CD8-positive, alpha-beta memory T cell (primary cell): Measurements from ENCODE around the gene CREB5. TPM values are rescaled to one million over a fixed set of nuclear protein-coding genes. Genes with fewer than 3 reads are reported as not detected.

Experiments
- CTCF ChIA-PET: fragments of 350-600 bp; sonication (Branson Sonifier 250); formaldehyde crosslinking; loops from one replicate; lab custom pipeline; 2021; ENCODE audit warnings: antibody characterized with exemption; lab: Charles Lee
- POLR2A ChIA-PET: fragments of 350-600 bp; sonication (Branson Sonifier 250); formaldehyde crosslinking; loops from one replicate; lab custom pipeline; 2021; ENCODE audit warnings: antibody characterized with exemption; lab: Charles Lee
- DNase-seq, 5 donors: peaks; one replicate each; pipeline versions ENCODE4 v3.0.0 to v3.0.0-alpha.2; 2020 to 2022; ENCODE audit warnings: mixed read lengths in 1 of 5
- H3K27ac ChIP-seq: one replicate; pipeline ENCODE4 v1.7.0; 2013; ENCODE audit warnings: low read depth, mild to moderate bottlenecking, low read length, moderate library complexity
- H3K27me3 ChIP-seq: 2 replicates; pipeline ENCODE4 v1.7.0; 2013; ENCODE audit warnings: low read length, mild to moderate bottlenecking; ENCODE audit not compliant: insufficient read depth, poor library complexity, severe bottlenecking
- H3K36me3 ChIP-seq: 2 replicates; pipeline ENCODE4 v1.7.0; 2013; ENCODE audit warnings: mild to moderate bottlenecking, low read length, moderate library complexity; ENCODE audit not compliant: insufficient read depth
- H3K4me1 ChIP-seq: 2 replicates; pipeline ENCODE4 v1.7.0; 2013; ENCODE audit warnings: mild to moderate bottlenecking, low read length, moderate library complexity; ENCODE audit not compliant: insufficient read depth
- H3K4me3 ChIP-seq: 2 replicates; pipeline ENCODE4 v1.7.0; 2013; ENCODE audit warnings: mild to moderate bottlenecking, low read length
- H3K9me3 ChIP-seq: 2 replicates; pipeline ENCODE4 v1.7.0; 2013; ENCODE audit warnings: mild to moderate bottlenecking, low read length
- H3K27ac Mint-ChIP-seq, 8 donors: one replicate each; pipeline ENCODE4 v1.8.0; 2020 to 2021; ENCODE audit warnings: mixed read lengths in 8 of 8, mild to moderate bottlenecking in 6 of 8, inconsistent platforms in 3 of 8, moderate library complexity in 3 of 8
- H3K27me3 Mint-ChIP-seq, 2 donors: one replicate each; pipeline ENCODE4 v1.8.0; 2020 to 2021; ENCODE audit warnings: mixed read lengths in 2 of 2, mild to moderate bottlenecking in 1 of 2, moderate library complexity in 1 of 2
- H3K36me3 Mint-ChIP-seq, 3 donors: one replicate each; pipeline ENCODE4 v1.8.0; 2020 to 2021; ENCODE audit warnings: mixed read lengths in 3 of 3, inconsistent platforms in 1 of 3, mild to moderate bottlenecking in 1 of 3
- H3K4me1 Mint-ChIP-seq, 3 donors: one replicate each; pipeline ENCODE4 v1.8.0; 2020 to 2021; ENCODE audit warnings: mixed read lengths in 3 of 3, inconsistent platforms in 1 of 3, mild to moderate bottlenecking in 1 of 3
- H3K4me3 Mint-ChIP-seq, 7 donors: one replicate each; pipeline ENCODE4 v1.8.0; 2020 to 2021; ENCODE audit warnings: mixed read lengths in 7 of 7, mild to moderate bottlenecking in 6 of 7, moderate library complexity in 4 of 7, inconsistent platforms in 2 of 7
- H3K9me3 Mint-ChIP-seq, 5 donors: one replicate each; pipeline ENCODE4 v1.8.0; 2020 to 2022; ENCODE audit warnings: mixed read lengths in 5 of 5, mild to moderate bottlenecking in 3 of 5, moderate library complexity in 2 of 5, inconsistent platforms in 1 of 5
- polyA plus RNA-seq: library from polyadenylated mRNA; unstranded; fragments of 300-500 nt; fragmentation: Illumina TruSeq; gene quantifications from one replicate; pipeline ENCODE4 v1.2.3, GENCODE V29; 2021
- total RNA-seq, 2 experiments: library from RNA; stranded (reverse); gene quantifications; one replicate each; pipeline ENCODE4 v1.2.3, GENCODE V29; 2021

The CREB5 gene
- total and polyA plus RNA-seq, 3 experiments from 2014 or later = not detected

DNA sequence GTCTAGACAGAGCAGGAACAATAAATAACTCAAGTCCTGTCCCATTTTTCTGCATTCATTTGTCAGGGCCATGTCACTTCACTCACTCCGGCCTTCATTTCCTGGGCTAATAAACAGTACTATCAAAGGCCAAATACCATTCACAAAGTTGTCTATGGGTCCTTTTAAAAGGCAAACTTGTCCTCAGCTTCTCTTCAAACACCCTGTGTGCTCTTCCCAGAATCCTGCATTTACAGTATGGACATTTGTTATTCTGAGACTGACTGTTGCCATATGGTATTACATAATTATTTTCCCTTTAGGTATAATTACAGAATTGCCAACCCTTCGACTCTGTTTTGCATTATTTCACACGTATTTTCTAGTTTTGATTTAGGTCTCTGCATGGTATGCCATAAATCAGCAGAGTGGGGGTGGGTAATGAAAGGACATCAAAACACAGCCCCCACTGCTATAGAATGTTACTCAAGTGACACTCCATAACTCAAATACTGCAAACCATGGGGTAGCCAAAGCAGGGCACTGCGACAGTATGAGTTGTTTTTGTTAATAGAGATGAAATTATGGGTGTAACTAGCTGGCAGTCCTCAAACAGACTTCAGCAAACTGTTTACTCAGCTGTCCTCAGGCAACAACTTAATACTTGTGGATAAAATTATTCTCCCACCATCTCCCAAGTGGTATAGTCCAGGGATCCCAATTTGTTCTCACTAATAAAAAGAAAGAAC is 362.1 kb downstream of the CREB5 start:
- CTCF ChIA-PET = no interaction called here
- H3K4me3 Mint-ChIP-seq = no peak overlapping the region
- peaks cover under 1 to 10% of the 10 kb centered on the region in 2 donors for H3K27me3 Mint-ChIP-seq
- POLR2A ChIA-PET = no interaction called here
- Histone ChIP-seq H3K27ac (no peak overlapping the region), H3K4me1 (no peaks in the 10 kb centered on the region), H3K36me3 (no peaks in the 10 kb centered on the region), H3K27me3 (no peaks in the 10 kb centered on the region), H3K9me3 (no peaks in the 10 kb centered on the region), H3K4me3 (no peak overlapping the region)
- peaks cover 0 to 4% (median 0%) of the 10 kb centered on the region in 5 donors for H3K9me3 Mint-ChIP-seq
- DNase-seq = no peak
- no peak overlapping the region for H3K27ac Mint-ChIP-seq
- no peaks in the 10 kb centered on the region for H3K36me3 Mint-ChIP-seq
- H3K4me1 Mint-ChIP-seq = no peaks in the 10 kb centered on the region

DNA sequence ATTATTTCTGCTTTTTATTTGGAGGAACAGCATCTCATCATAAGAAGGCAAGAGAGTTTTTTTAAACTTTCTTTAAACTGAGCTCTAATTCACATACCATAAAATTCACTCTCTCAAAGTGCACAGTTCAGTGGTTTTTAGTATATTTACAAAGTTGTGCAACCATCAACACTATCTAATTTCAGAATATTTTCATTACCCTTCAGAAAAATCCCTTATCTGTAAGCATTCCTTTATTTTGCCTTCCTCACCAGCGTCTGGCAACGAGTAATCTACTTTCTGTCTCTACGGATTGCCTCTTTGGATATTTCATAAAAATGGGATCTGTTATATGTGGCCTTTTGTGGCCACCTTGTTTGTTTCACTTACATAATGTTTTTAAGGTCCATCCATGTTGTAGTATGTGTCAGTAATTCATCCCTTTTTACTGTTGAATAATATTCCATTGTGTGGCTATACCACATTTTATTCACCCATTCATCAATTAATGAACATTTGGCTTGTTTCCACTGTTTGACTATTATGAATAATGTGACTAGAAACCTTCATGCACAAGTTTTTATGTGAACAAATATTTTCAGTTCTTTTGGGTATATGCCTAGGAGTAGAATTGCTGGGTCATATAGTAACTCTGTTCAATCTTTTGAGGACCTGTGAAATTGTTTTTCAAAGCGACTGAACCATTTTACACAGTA is 364.3 kb downstream of the CREB5 start:
- POLR2A ChIA-PET = no interaction called here

DNA sequence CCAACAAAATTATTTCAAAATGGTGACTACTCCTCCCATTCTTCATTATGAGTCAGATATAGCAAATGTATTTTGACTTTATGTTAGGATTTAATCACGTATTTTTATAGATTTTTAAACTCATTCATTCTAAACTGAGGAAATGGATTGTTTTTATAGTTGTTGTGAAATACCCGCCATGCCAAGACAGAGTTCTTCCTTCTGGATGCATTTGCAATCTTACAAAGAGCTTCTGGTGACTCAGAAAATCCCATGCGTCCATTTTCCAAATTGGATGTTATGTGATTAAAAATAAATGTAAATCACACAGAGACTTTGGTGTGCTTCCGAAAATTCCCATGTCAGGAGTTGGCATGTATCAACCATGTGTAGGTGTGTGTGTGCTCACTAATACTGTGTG is 366.5 kb downstream of the CREB5 start:
- ChIA-PET CTCF (no interaction called here), POLR2A (no interaction called here)

More for the DNA sequence above, 364.3 kb downstream of the CREB5 start:
- H3K27ac Mint-ChIP-seq = no peak overlapping the region
- CTCF ChIA-PET = interaction anchor here (0.7 kb wide), 1 partner anchor 19 kb away, joined by 3 read pairs; no protein-coding TSS in a partner anchor
- no peak overlapping the region for H3K27ac ChIP-seq
- H3K4me1 ChIP-seq = no peaks in the 10 kb centered on the region
- H3K27me3 Mint-ChIP-seq = peaks cover 7% of the 10 kb centered on the region in 2 donors
- H3K9me3 ChIP-seq = no peaks in the 10 kb centered on the region
- no peaks in the 10 kb centered on the region for H3K36me3 Mint-ChIP-seq
- no peaks in the 10 kb centered on the region for H3K36me3 ChIP-seq
- H3K27me3 ChIP-seq = no peaks in the 10 kb centered on the region
- peaks cover 0 to 3% (median 0%) of the 10 kb centered on the region in 5 donors for H3K9me3 Mint-ChIP-seq
- no peak overlapping the region for H3K4me3 Mint-ChIP-seq
- no peak overlapping the region for H3K4me3 ChIP-seq
- DNase-seq = no peak
- no peaks in the 10 kb centered on the region for H3K4me1 Mint-ChIP-seq

DNA sequence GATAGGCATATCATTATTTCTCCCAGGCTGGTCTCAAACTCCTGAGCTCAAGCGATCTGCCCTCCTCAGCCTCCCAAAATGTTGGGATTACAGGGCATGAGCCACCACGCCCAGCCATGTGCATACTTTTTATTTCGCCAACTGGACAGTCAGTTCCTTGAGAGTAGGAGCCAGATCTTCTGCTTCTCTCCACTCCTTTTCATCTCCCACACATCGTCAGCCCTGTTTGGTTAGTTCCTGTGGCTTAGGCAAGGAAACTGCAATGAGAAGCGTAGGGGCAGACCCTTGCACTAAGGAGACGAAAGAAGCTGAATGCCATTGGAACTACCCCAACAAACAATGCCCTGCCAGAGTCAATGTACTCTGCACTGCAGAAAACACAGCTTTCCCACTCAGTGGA is 367.6 kb downstream of the CREB5 start:
- ChIA-PET CTCF (no interaction called here), POLR2A (no interaction called here)
- no peak overlapping the region for H3K4me3 ChIP-seq
- no peak overlapping the region for H3K27ac Mint-ChIP-seq
- no peaks in the 10 kb centered on the region for H3K4me1 ChIP-seq
- H3K4me1 Mint-ChIP-seq = no peaks in the 10 kb centered on the region
- H3K27ac ChIP-seq = no peak overlapping the region
- no peak overlapping the region for H3K4me3 Mint-ChIP-seq
- no peaks in the 10 kb centered on the region for H3K27me3 ChIP-seq
- H3K9me3 ChIP-seq = no peaks in the 10 kb centered on the region
- H3K36me3 ChIP-seq = no peaks in the 10 kb centered on the region
- no peak for DNase-seq
- H3K36me3 Mint-ChIP-seq = no peaks in the 10 kb centered on the region
- no peaks in the 10 kb centered on the region for H3K9me3 Mint-ChIP-seq
- peaks cover 7% of the 10 kb centered on the region in 2 donors for H3K27me3 Mint-ChIP-seq

More for the DNA sequence above, 366.5 kb downstream of the CREB5 start:
- H3K27ac Mint-ChIP-seq = no peak overlapping the region
- no peaks in the 10 kb centered on the region for H3K27me3 ChIP-seq
- no peak for DNase-seq
- no peaks in the 10 kb centered on the region for H3K9me3 ChIP-seq
- no peaks in the 10 kb centered on the region for H3K9me3 Mint-ChIP-seq
- H3K36me3 Mint-ChIP-seq = no peaks in the 10 kb centered on the region
- H3K27me3 Mint-ChIP-seq = peaks cover 7% of the 10 kb centered on the region in 2 donors
- H3K4me3 ChIP-seq = no peak overlapping the region
- no peak overlapping the region for H3K4me3 Mint-ChIP-seq
- H3K27ac ChIP-seq = no peak overlapping the region
- H3K4me1 ChIP-seq = no peaks in the 10 kb centered on the region
- no peaks in the 10 kb centered on the region for H3K4me1 Mint-ChIP-seq
- H3K36me3 ChIP-seq = no peaks in the 10 kb centered on the region

DNA sequence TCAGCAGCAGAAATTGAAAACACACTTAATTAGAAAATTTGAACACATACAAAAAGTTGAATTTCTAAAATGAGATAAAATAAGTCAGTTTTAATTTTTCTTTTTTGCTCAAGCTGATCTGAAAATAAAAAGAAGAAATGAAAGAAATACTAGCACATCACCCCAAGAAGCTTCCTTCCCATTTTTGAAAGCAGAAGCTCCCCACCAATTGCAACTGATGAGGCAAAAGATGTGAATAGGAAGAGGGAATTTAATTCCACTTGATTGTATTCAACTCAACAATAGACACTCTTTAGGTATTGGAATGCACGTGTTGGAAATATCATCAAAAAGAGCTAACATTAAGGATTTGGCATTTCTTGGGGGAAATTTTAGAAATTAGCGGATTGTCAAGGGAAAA is 370.0 kb downstream of the CREB5 start:
- Histone ChIP-seq H3K4me3 (no peak overlapping the region), H3K27me3 (no peaks in the 10 kb centered on the region), H3K4me1 (no peaks in the 10 kb centered on the region), H3K27ac (no peak overlapping the region), H3K9me3 (no peaks in the 10 kb centered on the region), H3K36me3 (no peaks in the 10 kb centered on the region)
- H3K9me3 Mint-ChIP-seq = peaks cover 0 to 5% (median 0%) of the 10 kb centered on the region in 5 donors
- peaks cover 5 to 7% of the 10 kb centered on the region in 2 donors for H3K27me3 Mint-ChIP-seq
- DNase-seq = no peak
- no peaks in the 10 kb centered on the region for H3K4me1 Mint-ChIP-seq
- H3K36me3 Mint-ChIP-seq = no peaks in the 10 kb centered on the region
- POLR2A ChIA-PET = no interaction called here
- no peak overlapping the region for H3K27ac Mint-ChIP-seq
- H3K4me3 Mint-ChIP-seq = no peak overlapping the region
- CTCF ChIA-PET = no interaction called here

DNA sequence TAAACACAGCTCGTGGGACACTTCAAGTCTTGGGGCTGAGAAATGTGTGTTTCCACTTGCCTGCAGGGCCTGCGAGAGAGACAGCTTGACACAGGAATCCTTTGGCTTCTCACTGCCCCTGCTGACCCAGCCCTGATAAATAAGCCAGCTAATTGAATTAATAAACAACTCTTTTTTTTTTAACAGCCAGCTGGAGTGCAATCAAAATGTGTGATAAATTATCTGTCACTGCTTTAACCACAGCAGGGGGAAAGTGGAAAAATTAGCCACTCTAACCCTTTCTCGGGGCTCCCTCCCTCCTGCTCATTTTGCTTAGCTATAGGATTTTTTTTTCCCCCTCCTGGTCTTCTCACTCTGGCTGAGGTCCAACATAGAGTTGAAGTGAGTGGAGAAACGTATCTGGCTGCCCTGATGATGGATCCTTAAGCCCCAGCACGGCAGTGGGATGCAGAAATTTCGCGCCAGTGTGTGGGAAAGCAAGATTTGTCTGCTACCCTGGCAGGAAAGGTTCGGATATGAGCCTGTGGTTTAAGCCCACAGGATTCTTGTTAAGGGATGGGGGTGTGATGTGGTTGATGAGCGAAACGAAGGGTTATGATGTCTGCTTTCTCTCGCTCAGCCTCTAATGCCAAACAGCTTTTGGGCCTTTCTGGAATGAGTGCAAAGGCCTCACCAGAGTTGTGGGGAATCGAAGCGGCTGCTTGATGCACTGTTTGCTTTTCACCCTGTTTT is 372.0 kb downstream of the CREB5 start:
- Mint-ChIP-seq H3K4me1 (no peaks in the 10 kb centered on the region), H3K4me3 (no peak overlapping the region), H3K9me3 (peaks cover 0 to 5% (median 0%) of the 10 kb centered on the region in 5 donors), H3K27me3 (peaks cover 0 to 7% of the 10 kb centered on the region in 2 donors), H3K36me3 (no peaks in the 10 kb centered on the region), H3K27ac (no peak overlapping the region)
- POLR2A ChIA-PET = no interaction called here
- H3K36me3 ChIP-seq = no peaks in the 10 kb centered on the region
- no peaks in the 10 kb centered on the region for H3K9me3 ChIP-seq
- H3K4me1 ChIP-seq = no peaks in the 10 kb centered on the region
- DNase-seq = no peak
- H3K27ac ChIP-seq = no peak overlapping the region
- no peak overlapping the region for H3K4me3 ChIP-seq
- CTCF ChIA-PET = no interaction called here
- H3K27me3 ChIP-seq = no peaks in the 10 kb centered on the region

DNA sequence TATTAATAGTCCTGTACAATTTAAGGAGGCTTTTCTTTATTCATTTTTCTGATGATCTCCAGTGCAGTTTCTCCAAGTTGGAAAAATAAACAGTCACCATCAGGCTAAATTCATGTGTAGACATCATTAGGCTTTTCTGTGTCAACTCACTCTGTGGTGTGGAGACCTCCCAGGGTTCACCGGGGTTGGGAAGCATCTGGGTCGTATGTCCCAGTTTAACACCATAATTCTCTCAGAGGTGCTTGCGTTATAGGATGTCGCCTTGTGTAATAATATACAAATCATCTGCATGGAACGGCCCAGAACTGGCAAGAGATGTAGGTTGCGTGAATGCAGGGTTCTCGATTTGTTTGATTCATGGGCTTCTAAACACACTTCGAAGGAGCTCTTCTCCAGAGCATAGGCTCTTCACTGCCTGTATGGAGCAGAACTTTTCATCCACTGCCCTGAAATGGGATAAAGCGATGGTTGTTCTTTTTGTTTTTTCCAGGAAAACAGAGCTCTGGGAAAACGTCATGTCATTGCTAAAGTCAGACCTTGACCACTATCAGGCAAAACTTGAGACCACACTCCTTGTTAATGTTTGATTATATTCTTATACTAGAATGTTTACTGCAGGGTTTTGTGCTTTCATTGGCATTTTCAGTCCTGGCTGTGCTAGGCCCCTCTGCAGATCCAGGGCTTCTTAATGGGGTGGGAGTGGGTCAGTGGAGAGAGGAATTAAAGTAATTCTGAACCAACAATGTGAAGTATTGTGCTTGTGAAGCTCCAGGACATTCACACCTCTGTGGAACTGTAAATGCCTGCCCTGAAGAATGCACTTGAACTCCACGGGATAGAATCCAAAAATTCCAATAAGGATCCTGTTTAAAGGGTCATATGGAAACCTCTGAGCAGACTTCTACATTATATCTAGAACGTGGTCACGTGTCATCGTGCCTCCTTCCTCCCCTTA is 373.0 kb downstream of the CREB5 start:
- Histone ChIP-seq H3K4me1 (no peaks in the 10 kb centered on the region), H3K27ac (no peak overlapping the region), H3K9me3 (no peaks in the 10 kb centered on the region), H3K36me3 (no peaks in the 10 kb centered on the region), H3K4me3 (no peak overlapping the region), H3K27me3 (no peaks in the 10 kb centered on the region)
- H3K27ac Mint-ChIP-seq = no peak overlapping the region
- DNase-seq = no peak
- CTCF ChIA-PET = no interaction called here
- POLR2A ChIA-PET = no interaction called here
- H3K9me3 Mint-ChIP-seq = peaks cover 0 to 5% (median 0%) of the 10 kb centered on the region in 5 donors
- no peak overlapping the region for H3K4me3 Mint-ChIP-seq
- no peaks in the 10 kb centered on the region for H3K4me1 Mint-ChIP-seq
- peaks cover 1 to 4% of the 10 kb centered on the region in 2 donors for H3K27me3 Mint-ChIP-seq
- no peaks in the 10 kb centered on the region for H3K36me3 Mint-ChIP-seq
